H1 (cell line): ENCODE measurements around the gene NAA38. TPM values are rescaled to one million over a fixed set of nuclear protein-coding genes. Genes with fewer than 3 reads are reported as not detected.

ENCODE experiments used
- BCL11A ChIP-seq, 2 experiments: IDR thresholded peaks; one replicate each; pipeline ENCODE4 v1.6.1; 2011; ENCODE audit warnings: low read depth in 2 of 2, low read length in 2 of 2, mild to moderate bottlenecking in 2 of 2
- EP300 ChIP-seq, 2 experiments: IDR thresholded peaks; 1 replicate in 1 of 2; 2 replicates in 1 of 2; pipeline ENCODE4 v1.6.1; 2011 to 2012; ENCODE audit warnings: low read depth in 2 of 2, low read length in 2 of 2, mild to moderate bottlenecking in 2 of 2, borderline replicate concordance in 1 of 2, inconsistent platforms in 1 of 2, moderate library complexity in 1 of 2
- SIN3A ChIP-seq, 2 experiments: IDR thresholded peaks in 1 of 2; conservative IDR thresholded peaks in 1 of 2; 2 replicates each; pipeline ENCODE4 v1.6.1; 2011 to 2012; ENCODE audit warnings: low read length in 2 of 2, improper control_type of control experiment in 1 of 2, low read depth in 1 of 2, mild to moderate bottlenecking in 1 of 2
- SRF ChIP-seq: IDR thresholded peaks from 2 replicates; pipeline ENCODE4 v1.6.1; 2011; ENCODE audit warnings: mild to moderate bottlenecking, low read depth, low read length, moderate library complexity
- TAF7 ChIP-seq: optimal IDR thresholded peaks from 2 replicates; pipeline ENCODE3; 2011; ENCODE audit warnings: low read depth, mild to moderate bottlenecking, inconsistent platforms, low read length, moderate library complexity, borderline replicate concordance
- YY1 ChIP-seq: IDR thresholded peaks from 2 replicates; pipeline ENCODE4 v1.6.1; 2011; ENCODE audit warnings: low read depth, mild to moderate bottlenecking, low read length
- polyA plus RNA-seq, 7 experiments: library from polyadenylated mRNA; depleted of rRNA in 3 of 7; stranded (reverse) in 5 of 7; unstranded in 2 of 7; fragments of >200 nt in 5 of 7; fragments of 200-250 nt in 2 of 7; gene quantifications; 1 replicate in 5 of 7; 2 replicates in 1 of 7; 4 replicates in 1 of 7; pipeline versions ENCODE4 v1.2.1 to v1.2.3, GENCODE V29; 2011 to 2013; ENCODE audit warnings: missing spikeins in 2 of 7, mixed read lengths in 2 of 7
- total RNA-seq: library from RNA; stranded (reverse); fragmentation: NEBNext Ultra II Directional; extraction: Animal tissue kit (Norgen Biotek cat#: 25700); gene quantifications from 2 replicates; pipeline ENCODE4 v1.2.1, GENCODE V29; 2021
- TF ChIP-seq, protein P1 (sequence below): fragments of 300-600 bp; sonication (generic); IDR thresholded peaks from 2 replicates; pipeline ENCODE4 v1.7.1; 2012; ENCODE audit warnings: low read length, moderate library complexity, mild to moderate bottlenecking, inconsistent platforms; ENCODE audit not compliant: insufficient replicate concordance
- TF ChIP-seq, protein P2 (sequence below): IDR thresholded peaks from 2 replicates; pipeline ENCODE4 v1.6.1; 2011; ENCODE audit warnings: low read depth, mild to moderate bottlenecking, low read length; ENCODE audit not compliant: insufficient read depth

Gene NAA38
- total and polyA plus RNA-seq, 2 of the 8 experiments (the other 6 are each of a cell fraction or from before 2014, with no cell fraction given) = 30.2 to 109 TPM

DNA sequence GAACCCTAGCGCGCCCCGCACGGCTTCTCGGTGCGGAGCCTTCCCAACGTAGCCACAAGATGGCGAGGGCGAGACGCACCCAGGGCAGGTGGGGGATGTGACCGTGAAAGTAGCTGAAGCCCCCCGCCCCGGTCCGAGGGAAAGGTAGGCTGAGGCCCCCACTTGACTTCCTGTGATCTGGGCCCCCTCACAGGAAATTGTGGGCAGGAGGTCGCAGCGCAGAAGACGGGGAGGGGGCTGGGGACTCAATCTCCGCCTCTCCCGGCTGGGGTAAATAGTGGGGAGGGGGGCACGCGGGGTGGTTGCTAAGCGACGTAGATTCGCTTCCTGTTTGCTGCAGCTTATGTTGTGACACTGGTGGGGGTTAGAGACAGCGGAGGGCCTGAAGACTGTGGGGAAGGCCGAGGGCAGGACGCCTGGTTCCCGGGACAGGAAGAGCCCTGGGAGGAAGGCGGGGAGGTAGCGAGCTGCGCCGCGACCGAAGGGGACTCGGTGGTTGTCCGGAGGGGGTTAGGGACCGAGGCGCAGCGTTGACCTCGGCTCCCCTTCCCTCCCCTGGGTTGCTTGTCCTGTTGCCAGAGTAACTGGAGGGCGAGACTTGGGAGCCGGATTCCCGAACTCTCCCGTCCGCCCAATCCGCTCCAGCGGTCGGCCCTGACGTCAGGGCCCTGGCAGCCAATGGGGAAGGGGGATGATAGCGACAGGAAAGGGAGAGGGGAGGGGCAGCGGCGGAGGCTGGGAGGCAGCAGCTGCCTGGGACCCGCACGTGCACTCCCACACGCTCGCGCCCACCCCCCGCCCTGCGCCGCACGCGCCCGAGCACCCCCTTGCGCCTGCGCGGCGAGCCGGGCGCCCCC, 22.2 kb downstream of the NAA38 start (continued):
- TF ChIP-seq, protein P1, sequence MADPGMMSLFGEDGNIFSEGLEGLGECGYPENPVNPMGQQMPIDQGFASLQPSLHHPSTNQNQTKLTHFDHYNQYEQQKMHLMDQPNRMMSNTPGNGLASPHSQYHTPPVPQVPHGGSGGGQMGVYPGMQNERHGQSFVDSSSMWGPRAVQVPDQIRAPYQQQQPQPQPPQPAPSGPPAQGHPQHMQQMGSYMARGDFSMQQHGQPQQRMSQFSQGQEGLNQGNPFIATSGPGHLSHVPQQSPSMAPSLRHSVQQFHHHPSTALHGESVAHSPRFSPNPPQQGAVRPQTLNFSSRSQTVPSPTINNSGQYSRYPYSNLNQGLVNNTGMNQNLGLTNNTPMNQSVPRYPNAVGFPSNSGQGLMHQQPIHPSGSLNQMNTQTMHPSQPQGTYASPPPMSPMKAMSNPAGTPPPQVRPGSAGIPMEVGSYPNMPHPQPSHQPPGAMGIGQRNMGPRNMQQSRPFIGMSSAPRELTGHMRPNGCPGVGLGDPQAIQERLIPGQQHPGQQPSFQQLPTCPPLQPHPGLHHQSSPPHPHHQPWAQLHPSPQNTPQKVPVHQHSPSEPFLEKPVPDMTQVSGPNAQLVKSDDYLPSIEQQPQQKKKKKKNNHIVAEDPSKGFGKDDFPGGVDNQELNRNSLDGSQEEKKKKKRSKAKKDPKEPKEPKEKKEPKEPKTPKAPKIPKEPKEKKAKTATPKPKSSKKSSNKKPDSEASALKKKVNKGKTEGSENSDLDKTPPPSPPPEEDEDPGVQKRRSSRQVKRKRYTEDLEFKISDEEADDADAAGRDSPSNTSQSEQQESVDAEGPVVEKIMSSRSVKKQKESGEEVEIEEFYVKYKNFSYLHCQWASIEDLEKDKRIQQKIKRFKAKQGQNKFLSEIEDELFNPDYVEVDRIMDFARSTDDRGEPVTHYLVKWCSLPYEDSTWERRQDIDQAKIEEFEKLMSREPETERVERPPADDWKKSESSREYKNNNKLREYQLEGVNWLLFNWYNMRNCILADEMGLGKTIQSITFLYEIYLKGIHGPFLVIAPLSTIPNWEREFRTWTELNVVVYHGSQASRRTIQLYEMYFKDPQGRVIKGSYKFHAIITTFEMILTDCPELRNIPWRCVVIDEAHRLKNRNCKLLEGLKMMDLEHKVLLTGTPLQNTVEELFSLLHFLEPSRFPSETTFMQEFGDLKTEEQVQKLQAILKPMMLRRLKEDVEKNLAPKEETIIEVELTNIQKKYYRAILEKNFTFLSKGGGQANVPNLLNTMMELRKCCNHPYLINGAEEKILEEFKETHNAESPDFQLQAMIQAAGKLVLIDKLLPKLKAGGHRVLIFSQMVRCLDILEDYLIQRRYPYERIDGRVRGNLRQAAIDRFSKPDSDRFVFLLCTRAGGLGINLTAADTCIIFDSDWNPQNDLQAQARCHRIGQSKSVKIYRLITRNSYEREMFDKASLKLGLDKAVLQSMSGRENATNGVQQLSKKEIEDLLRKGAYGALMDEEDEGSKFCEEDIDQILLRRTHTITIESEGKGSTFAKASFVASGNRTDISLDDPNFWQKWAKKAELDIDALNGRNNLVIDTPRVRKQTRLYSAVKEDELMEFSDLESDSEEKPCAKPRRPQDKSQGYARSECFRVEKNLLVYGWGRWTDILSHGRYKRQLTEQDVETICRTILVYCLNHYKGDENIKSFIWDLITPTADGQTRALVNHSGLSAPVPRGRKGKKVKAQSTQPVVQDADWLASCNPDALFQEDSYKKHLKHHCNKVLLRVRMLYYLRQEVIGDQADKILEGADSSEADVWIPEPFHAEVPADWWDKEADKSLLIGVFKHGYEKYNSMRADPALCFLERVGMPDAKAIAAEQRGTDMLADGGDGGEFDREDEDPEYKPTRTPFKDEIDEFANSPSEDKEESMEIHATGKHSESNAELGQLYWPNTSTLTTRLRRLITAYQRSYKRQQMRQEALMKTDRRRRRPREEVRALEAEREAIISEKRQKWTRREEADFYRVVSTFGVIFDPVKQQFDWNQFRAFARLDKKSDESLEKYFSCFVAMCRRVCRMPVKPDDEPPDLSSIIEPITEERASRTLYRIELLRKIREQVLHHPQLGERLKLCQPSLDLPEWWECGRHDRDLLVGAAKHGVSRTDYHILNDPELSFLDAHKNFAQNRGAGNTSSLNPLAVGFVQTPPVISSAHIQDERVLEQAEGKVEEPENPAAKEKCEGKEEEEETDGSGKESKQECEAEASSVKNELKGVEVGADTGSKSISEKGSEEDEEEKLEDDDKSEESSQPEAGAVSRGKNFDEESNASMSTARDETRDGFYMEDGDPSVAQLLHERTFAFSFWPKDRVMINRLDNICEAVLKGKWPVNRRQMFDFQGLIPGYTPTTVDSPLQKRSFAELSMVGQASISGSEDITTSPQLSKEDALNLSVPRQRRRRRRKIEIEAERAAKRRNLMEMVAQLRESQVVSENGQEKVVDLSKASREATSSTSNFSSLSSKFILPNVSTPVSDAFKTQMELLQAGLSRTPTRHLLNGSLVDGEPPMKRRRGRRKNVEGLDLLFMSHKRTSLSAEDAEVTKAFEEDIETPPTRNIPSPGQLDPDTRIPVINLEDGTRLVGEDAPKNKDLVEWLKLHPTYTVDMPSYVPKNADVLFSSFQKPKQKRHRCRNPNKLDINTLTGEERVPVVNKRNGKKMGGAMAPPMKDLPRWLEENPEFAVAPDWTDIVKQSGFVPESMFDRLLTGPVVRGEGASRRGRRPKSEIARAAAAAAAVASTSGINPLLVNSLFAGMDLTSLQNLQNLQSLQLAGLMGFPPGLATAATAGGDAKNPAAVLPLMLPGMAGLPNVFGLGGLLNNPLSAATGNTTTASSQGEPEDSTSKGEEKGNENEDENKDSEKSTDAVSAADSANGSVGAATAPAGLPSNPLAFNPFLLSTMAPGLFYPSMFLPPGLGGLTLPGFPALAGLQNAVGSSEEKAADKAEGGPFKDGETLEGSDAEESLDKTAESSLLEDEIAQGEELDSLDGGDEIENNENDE = no peak
- TF ChIP-seq BCL11A (IDR thresholded peaks at IDR 0.05; ENCODE audit: low read depth in 2 of 2, low read length in 2 of 2) = no peak
- TF ChIP-seq, protein P2, sequence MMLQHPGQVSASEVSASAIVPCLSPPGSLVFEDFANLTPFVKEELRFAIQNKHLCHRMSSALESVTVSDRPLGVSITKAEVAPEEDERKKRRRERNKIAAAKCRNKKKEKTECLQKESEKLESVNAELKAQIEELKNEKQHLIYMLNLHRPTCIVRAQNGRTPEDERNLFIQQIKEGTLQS = no peak
- peak; percentile 84 to 96; a peak in 3 of 4 replicates for TF ChIP-seq SIN3A (conservative IDR thresholded peaks at IDR 0.05 in 1 of 2, IDR thresholded peaks at IDR 0.05 in 1 of 2; ENCODE audit: low read depth in 1 of 2, low read length in 2 of 2)
- TF ChIP-seq SRF = no peak
- no peak for TF ChIP-seq YY1
- TF ChIP-seq EP300 (IDR thresholded peaks at IDR 0.05; ENCODE audit: borderline replicate concordance in 1 of 2, low read depth in 2 of 2, low read length in 2 of 2) = no peak
- TF ChIP-seq TAF7 = no peak
